H1 (cell line): ENCODE measurements around the gene ST13. TPM values are rescaled to one million over a fixed set of nuclear protein-coding genes. Genes with fewer than 3 reads are reported as not detected.

Source experiments
- CHD7 ChIP-seq: fragments of 300-600 bp; sonication (generic); IDR thresholded peaks from 2 replicates; pipeline ENCODE4 v1.7.1; 2012; ENCODE audit warnings: low read length, moderate library complexity, mild to moderate bottlenecking, inconsistent platforms; ENCODE audit not compliant: insufficient replicate concordance
- EGR1 ChIP-seq: IDR thresholded peaks from 2 replicates; pipeline ENCODE4 v1.6.1; 2011; ENCODE audit warnings: low read depth, low read length, borderline replicate concordance
- GABPA ChIP-seq: IDR thresholded peaks from 2 replicates; pipeline ENCODE4 v1.6.1; 2011; ENCODE audit warnings: mild to moderate bottlenecking, low read length, moderate library complexity, borderline replicate concordance; ENCODE audit not compliant: insufficient read depth
- RBBP5 ChIP-seq: IDR thresholded peaks from 2 replicates; pipeline ENCODE4 v1.7.1; 2012; ENCODE audit warnings: low read depth, mild to moderate bottlenecking, inconsistent platforms, low read length, moderate library complexity, borderline replicate concordance
- SIN3A ChIP-seq, 2 experiments: IDR thresholded peaks in 1 of 2; conservative IDR thresholded peaks in 1 of 2; 2 replicates each; pipeline ENCODE4 v1.6.1; 2011 to 2012; ENCODE audit warnings: low read length in 2 of 2, improper control_type of control experiment in 1 of 2, low read depth in 1 of 2, mild to moderate bottlenecking in 1 of 2
- TEAD4 ChIP-seq: IDR thresholded peaks from 2 replicates; pipeline ENCODE4 v1.6.1; 2012; ENCODE audit warnings: low read depth, low read length, inconsistent platforms, mixed read lengths
- USF2 ChIP-seq: IDR thresholded peaks from 2 replicates; pipeline ENCODE4 v1.6.1; 2011; ENCODE audit warnings: low read length, improper control_type of control experiment
- YY1 ChIP-seq: IDR thresholded peaks from 2 replicates; pipeline ENCODE4 v1.6.1; 2011; ENCODE audit warnings: low read depth, mild to moderate bottlenecking, low read length
- polyA plus RNA-seq, 7 experiments: library from polyadenylated mRNA; depleted of rRNA in 3 of 7; stranded (reverse) in 5 of 7; unstranded in 2 of 7; fragments of >200 nt in 5 of 7; fragments of 200-250 nt in 2 of 7; gene quantifications; 1 replicate in 5 of 7; 2 replicates in 1 of 7; 4 replicates in 1 of 7; pipeline versions ENCODE4 v1.2.1 to v1.2.3, GENCODE V29; 2011 to 2013; ENCODE audit warnings: missing spikeins in 2 of 7, mixed read lengths in 2 of 7
- total RNA-seq: library from RNA; stranded (reverse); fragmentation: NEBNext Ultra II Directional; extraction: Animal tissue kit (Norgen Biotek cat#: 25700); gene quantifications from 2 replicates; pipeline ENCODE4 v1.2.1, GENCODE V29; 2021

Gene ST13
- total and polyA plus RNA-seq, 2 of the 8 experiments (the other 6 are each of a cell fraction or from before 2014, with no cell fraction given), result 52.0 to 305 TPM

GRCh38 chr22:40818192-40818746 is 38.2 kb downstream of the ST13 start (continued):
- no peak for TF ChIP-seq USF2
- no peak for TF ChIP-seq YY1
- no peak for TF ChIP-seq GABPA
- TF ChIP-seq RBBP5, result no peak
- no peak for TF ChIP-seq SIN3A (conservative IDR thresholded peaks at IDR 0.05 in 1 of 2, IDR thresholded peaks at IDR 0.05 in 1 of 2; ENCODE audit: low read depth in 1 of 2, low read length in 2 of 2)
- no peak for TF ChIP-seq CHD7
- TF ChIP-seq TEAD4, result no peak
- no peak for TF ChIP-seq EGR1
